ENCODE measurements around the gene IGFL4. TPM values are rescaled to one million over a fixed set of nuclear protein-coding genes. Genes with fewer than 3 reads are reported as not detected.
"Not testable (repeated sequence)": the region's sequence is repeated elsewhere in the genome, so short reads cannot be mapped to it uniquely, and the experiment has no call there.

IGFL4 gene
- total RNA-seq, result 0.10 TPM

- H3K9me3 ChIP-seq (ENCODE audit: low read depth, low read length), result no peaks in the 10 kb centered on the region
- H3K4me1 ChIP-seq (ENCODE audit: insufficient read depth, low read length), result no peaks in the 10 kb centered on the region
Measured at GRCh38 chr19:46040952-46041500, at the start of gene IGFL4. Gene IGFL4 (minus strand): TSS chr19:46041002. CDS start chr19:46040962, 40 bp downstream.

DNA sequence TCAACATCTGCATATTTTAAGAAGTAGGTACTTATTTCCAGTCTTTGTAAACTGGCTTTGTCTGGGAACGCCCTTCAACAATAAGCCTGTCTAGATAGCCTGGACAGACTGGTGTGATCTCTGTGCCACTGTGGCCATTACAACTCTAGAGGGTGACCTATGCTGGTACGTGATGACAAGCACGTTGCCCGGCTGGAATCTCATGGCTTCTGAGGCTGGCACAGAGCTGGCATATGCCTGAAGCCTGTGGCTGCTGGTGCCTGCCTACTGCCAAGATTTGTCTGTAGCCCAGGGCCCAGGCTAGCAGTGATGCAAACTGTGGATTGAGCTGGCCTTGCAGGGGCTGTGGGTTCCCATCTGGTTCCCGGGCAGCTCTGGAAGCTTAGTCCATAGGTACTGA, 49.6 kb upstream of the IGFL4 start:
- no peak overlapping the region for H3K4me3 ChIP-seq (ENCODE audit: low read length)
- peaks cover 5% of the 10 kb centered on the region for H3K9me3 ChIP-seq (ENCODE audit: low read depth, low read length)
- H3K4me1 ChIP-seq (ENCODE audit: insufficient read depth, low read length), result no peaks in the 10 kb centered on the region
- peaks cover 16% of the 10 kb centered on the region for H3K27me3 ChIP-seq (ENCODE audit: insufficient read depth, low read length)

More at GRCh38 chr19:46040952-46041500, at the start of gene IGFL4:
- Histone ChIP-seq H3K4me3 (ENCODE audit: low read length) (no peak within 1 kb of the TSS), H3K27me3 (ENCODE audit: insufficient read depth, low read length) (peaks cover 10% of the 10 kb centered on the region)

DNA sequence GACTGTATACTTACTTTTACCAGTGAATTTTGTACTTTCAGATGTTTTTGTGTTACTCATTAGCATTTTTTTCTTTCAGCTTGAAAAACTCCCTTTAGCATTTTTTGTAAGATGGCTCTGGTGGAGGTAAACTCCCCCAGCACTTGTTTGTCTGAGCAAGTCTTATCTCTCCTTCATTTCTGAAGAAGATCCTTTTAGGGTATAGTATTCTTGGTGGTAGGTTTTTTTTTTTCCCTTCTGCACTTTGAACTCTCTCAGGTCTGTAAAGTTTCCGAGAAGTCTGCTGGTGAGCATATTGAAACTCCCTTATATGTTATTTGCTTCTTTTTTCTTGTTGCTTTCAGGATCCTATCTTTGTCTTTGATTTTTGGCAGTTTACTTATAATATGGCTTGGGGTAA, 48.6 kb upstream of the IGFL4 start:
- Histone ChIP-seq H3K9me3 (ENCODE audit: low read depth, low read length) (peaks cover 11% of the 10 kb centered on the region), H3K27me3 (ENCODE audit: insufficient read depth, low read length) (peaks cover 17% of the 10 kb centered on the region), H3K4me3 (ENCODE audit: low read length) (no peak overlapping the region), H3K4me1 (ENCODE audit: insufficient read depth, low read length) (no peaks in the 10 kb centered on the region)

DNA sequence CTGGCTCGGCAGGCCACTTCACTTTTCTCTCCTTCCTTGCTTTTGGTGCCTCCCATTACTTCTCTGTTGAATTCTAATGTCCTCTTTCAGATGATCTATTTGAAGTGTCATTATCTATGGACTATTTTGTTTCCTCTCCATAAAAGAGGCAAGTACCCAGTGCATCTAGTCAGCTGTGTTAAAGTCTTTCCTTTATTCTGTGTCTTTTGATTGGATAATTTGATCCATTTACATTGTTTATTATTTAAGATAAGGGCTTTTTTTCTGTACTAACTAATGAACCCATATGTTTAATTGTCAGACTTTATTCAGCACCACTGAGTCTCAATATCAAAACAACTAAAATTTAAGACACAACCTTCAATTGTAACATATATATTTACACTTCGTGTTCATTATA, 47.3 kb upstream of the IGFL4 start:
- Histone ChIP-seq H3K4me1 (ENCODE audit: insufficient read depth, low read length) (no peaks in the 10 kb centered on the region), H3K4me3 (ENCODE audit: low read length) (no peak overlapping the region), H3K27me3 (ENCODE audit: insufficient read depth, low read length) (peaks cover 14% of the 10 kb centered on the region), H3K9me3 (ENCODE audit: low read depth, low read length) (peaks cover 11% of the 10 kb centered on the region)

GRCh38 chr19:46085888-46086287, 45.1 kb upstream of the IGFL4 start:
- H3K4me3 ChIP-seq (ENCODE audit: low read length), result no peak overlapping the region
- peaks cover 10% of the 10 kb centered on the region for H3K27me3 ChIP-seq (ENCODE audit: insufficient read depth, low read length)
- peaks cover 11% of the 10 kb centered on the region for H3K9me3 ChIP-seq (ENCODE audit: low read depth, low read length)
- no peaks in the 10 kb centered on the region for H3K4me1 ChIP-seq (ENCODE audit: insufficient read depth, low read length)

GRCh38 chr19:46082728-46083050, 41.9 kb upstream of the IGFL4 start:
- Histone ChIP-seq H3K4me1 (ENCODE audit: insufficient read depth, low read length) (no peaks in the 10 kb centered on the region), H3K27me3 (ENCODE audit: insufficient read depth, low read length) (peaks cover 35% of the 10 kb centered on the region), H3K4me3 (ENCODE audit: low read length) (no peak overlapping the region), H3K9me3 (ENCODE audit: low read depth, low read length) (peaks cover 11% of the 10 kb centered on the region)

GRCh38 chr19:46081928-46082727, 41.3 kb upstream of the IGFL4 start:
- H3K9me3 ChIP-seq (ENCODE audit: low read depth, low read length), result peaks cover 11% of the 10 kb centered on the region
- H3K4me1 ChIP-seq (ENCODE audit: insufficient read depth, low read length), result peaks cover 5% of the 10 kb centered on the region
- no peak overlapping the region for H3K4me3 ChIP-seq (ENCODE audit: low read length)
- H3K27me3 ChIP-seq (ENCODE audit: insufficient read depth, low read length), result peaks cover 40% of the 10 kb centered on the region

DNA sequence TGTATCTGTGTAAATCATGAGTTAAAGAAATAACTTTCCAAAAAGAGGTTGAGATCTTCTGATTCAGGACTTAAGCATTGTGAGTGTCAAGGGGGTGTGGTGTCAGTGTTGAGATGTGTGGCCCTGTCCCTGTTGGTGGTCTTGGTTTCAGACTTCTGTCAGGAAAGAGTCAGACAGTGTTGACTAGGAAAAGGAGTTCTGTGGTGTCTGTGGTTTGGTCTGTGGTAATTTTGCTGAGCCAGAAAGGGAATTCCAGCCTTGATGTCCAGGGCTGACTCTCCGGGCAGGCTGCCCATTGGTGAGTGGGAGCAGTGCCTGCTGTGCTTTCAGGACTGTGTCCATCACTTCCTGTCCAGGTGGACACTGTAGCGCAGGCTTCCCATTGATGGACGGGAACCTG, 39.8 kb upstream of the IGFL4 start:
- Histone ChIP-seq H3K27me3 (ENCODE audit: insufficient read depth, low read length) (peaks cover 54% of the 10 kb centered on the region), H3K4me3 (ENCODE audit: low read length) (no peak overlapping the region), H3K9me3 (ENCODE audit: low read depth, low read length) (peaks cover 7% of the 10 kb centered on the region), H3K4me1 (ENCODE audit: insufficient read depth, low read length) (peaks cover 8% of the 10 kb centered on the region)

- Histone ChIP-seq H3K4me1 (ENCODE audit: insufficient read depth, low read length) (peaks cover 8% of the 10 kb centered on the region), H3K4me3 (ENCODE audit: low read length) (no peak overlapping the region), H3K27me3 (ENCODE audit: insufficient read depth, low read length) (peaks cover 61% of the 10 kb centered on the region), H3K9me3 (ENCODE audit: low read depth, low read length) (no peaks in the 10 kb centered on the region)
Measured at GRCh38 chr19:46079576-46079975, 38.8 kb upstream of the IGFL4 start.

- peaks cover 68% of the 10 kb centered on the region for H3K27me3 ChIP-seq (ENCODE audit: insufficient read depth, low read length)
- H3K4me1 ChIP-seq (ENCODE audit: insufficient read depth, low read length); H3K4me3 ChIP-seq (ENCODE audit: low read length); H3K9me3 ChIP-seq (ENCODE audit: low read depth, low read length): not testable (repeated sequence)
Measured at GRCh38 chr19:46078573-46079332, 38.0 kb upstream of the IGFL4 start.

DNA sequence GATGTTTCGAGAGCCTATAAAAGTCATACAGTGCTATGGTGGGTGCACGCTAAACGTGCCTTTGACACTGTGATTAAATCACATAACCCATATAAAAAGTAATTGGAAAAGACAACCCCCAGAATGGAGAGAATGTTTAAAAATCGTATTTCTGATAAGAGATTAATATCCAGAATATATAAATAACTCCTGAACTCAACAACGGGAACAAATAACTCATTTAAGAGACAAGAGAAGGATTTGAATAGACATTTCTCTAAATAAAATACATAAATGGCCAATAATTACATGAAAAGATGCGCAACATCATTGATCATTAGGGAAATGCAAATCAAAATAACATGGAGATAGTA, 37.0 kb upstream of the IGFL4 start:
- peaks cover 8% of the 10 kb centered on the region for H3K4me1 ChIP-seq (ENCODE audit: insufficient read depth, low read length)
- no peak overlapping the region for H3K4me3 ChIP-seq (ENCODE audit: low read length)
- no peaks in the 10 kb centered on the region for H3K9me3 ChIP-seq (ENCODE audit: low read depth, low read length)
- peaks cover 77% of the 10 kb centered on the region for H3K27me3 ChIP-seq (ENCODE audit: insufficient read depth, low read length)

- Histone ChIP-seq H3K9me3 (ENCODE audit: low read depth, low read length) (no peaks in the 10 kb centered on the region), H3K27me3 (ENCODE audit: insufficient read depth, low read length) (peaks cover 83% of the 10 kb centered on the region), H3K4me3 (ENCODE audit: low read length) (no peak overlapping the region), H3K4me1 (ENCODE audit: insufficient read depth, low read length) (peaks cover 8% of the 10 kb centered on the region)
Measured at GRCh38 chr19:46076951-46077814, 36.4 kb upstream of the IGFL4 start.

GRCh38 chr19:46076031-46076880, 35.5 kb upstream of the IGFL4 start:
- Histone ChIP-seq H3K4me1 (ENCODE audit: insufficient read depth, low read length) (peaks cover 8% of the 10 kb centered on the region), H3K27me3 (ENCODE audit: insufficient read depth, low read length) (peaks cover 87% of the 10 kb centered on the region), H3K4me3 (ENCODE audit: low read length) (no peak overlapping the region), H3K9me3 (ENCODE audit: low read depth, low read length) (no peaks in the 10 kb centered on the region)

GRCh38 chr19:46073268-46073922, 32.6 kb upstream of the IGFL4 start:
- Histone ChIP-seq H3K27me3 (ENCODE audit: insufficient read depth, low read length) (peaks cover 90% of the 10 kb centered on the region), H3K4me3 (ENCODE audit: low read length) (no peak overlapping the region), H3K9me3 (ENCODE audit: low read depth, low read length) (no peaks in the 10 kb centered on the region), H3K4me1 (ENCODE audit: insufficient read depth, low read length) (peaks cover 15% of the 10 kb centered on the region)

All from mononuclear cell (primary cell).